BLaER1 treated with 17β-estradiol and CSF1 and Interleukin-3, amounts not matched to agents 10 nM and 100 nM (cell line): Measurements from ENCODE around the gene ALG14.
A peak's percentile ranks its signal among the peaks of the same experiment; 100 is the strongest.

Experiments
- H3K27ac ChIP-seq, 11 experiments: shearing (Covaris generic); formaldehyde crosslinking; 2 replicates each; pipeline ENCODE4 v1.8.1; 2022
- H3K27me3 ChIP-seq, 11 experiments: shearing (Covaris generic); formaldehyde crosslinking; 2 replicates each; pipeline ENCODE4 v1.8.1; 2022
- H3K36me3 ChIP-seq, 11 experiments: shearing (Covaris generic); formaldehyde crosslinking; 2 replicates each; pipeline ENCODE4 v1.8.1; 2022
- H3K4me1 ChIP-seq, 10 experiments: shearing (Covaris generic); formaldehyde crosslinking; 2 replicates each; pipeline ENCODE4 v1.8.1; 2022
- H3K4me2 ChIP-seq, 11 experiments: shearing (Covaris generic); formaldehyde crosslinking; 2 replicates each; pipeline ENCODE4 v1.8.1; 2022
- H3K4me3 ChIP-seq, 10 experiments: shearing (Covaris generic); formaldehyde crosslinking; 2 replicates each; pipeline ENCODE4 v1.8.1; 2022
- H3K9ac ChIP-seq, 11 experiments: shearing (Covaris generic); formaldehyde crosslinking; 2 replicates each; pipeline ENCODE4 v1.8.1; 2022
- H3K9me3 ChIP-seq, 11 experiments: shearing (Covaris generic); formaldehyde crosslinking; replicated peaks in 1 of 11; 2 replicates each; pipeline ENCODE4 v1.8.1; 2022
- H4K20me1 ChIP-seq, 11 experiments: shearing (Covaris generic); formaldehyde crosslinking; 2 replicates each; pipeline ENCODE4 v1.8.1; 2022
- Cebpa-rat ChIP-seq, 11 experiments: shearing (Covaris generic); IDR thresholded peaks; 2 replicates each; pipeline ENCODE4 v1.8.1; 2022

Gene ALG14

DNA sequence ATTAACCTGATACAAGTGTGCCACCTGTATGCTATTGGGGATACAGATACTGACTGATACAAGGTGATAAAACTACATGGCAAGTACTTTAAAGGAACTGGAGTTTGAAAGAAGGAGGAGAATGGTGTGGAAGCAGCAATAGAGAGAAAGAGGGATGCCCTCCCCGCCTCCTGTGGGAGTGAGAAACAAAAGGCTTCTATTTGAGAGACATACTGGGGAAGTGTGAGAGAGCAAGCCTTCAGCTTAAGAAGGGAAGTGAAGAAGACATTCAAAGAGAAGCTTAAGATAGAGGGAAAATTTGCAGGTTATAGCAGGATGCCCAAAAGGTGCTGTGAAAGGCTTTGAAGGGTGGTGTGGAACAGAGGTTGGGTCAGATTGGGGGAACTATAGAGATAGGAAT, 7.7 kb upstream of the ALG14 start:
- Histone ChIP-seq H3K36me3 (no peaks in the 10 kb centered on the region), H3K4me1 (no peaks in the 10 kb centered on the region), H3K9ac (no peak overlapping the region), H3K4me3 (no peak overlapping the region), H3K9me3 (no peaks in the 10 kb centered on the region), H4K20me1 (no peaks in the 10 kb centered on the region), H3K27ac (no peak overlapping the region), H3K27me3 (no peaks in the 10 kb centered on the region), H3K4me2 (no peak overlapping the region)
- no peak for TF ChIP-seq Cebpa-rat (IDR thresholded peaks at IDR 0.05)

DNA sequence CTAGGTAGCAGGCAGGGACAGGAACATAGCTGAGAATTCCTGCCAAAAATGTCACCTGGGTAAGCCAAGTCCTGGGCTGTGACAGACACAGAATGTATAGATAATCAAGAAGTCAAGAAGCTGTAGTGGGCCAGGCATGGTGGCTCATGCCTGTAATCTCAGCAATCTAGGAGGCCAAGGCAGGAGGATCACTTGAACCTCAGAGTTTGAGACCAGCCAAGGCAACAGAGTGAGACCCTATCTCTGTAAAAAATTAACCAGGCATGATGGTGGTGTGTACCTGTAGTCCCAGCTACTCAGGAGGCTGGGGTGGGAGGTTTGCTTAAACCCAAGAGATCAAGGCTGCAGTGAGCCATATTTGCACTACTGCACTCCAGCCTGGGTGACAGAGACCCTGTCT, 3.3 kb upstream of the ALG14 start:
- Histone ChIP-seq H3K4me1 (peaks cover 13 to 19% (median 18%) of the 10 kb centered on the region in 10 experiments), H3K9ac (no peak overlapping the region), H3K9me3 (no peaks in the 10 kb centered on the region), H3K27me3 (no peaks in the 10 kb centered on the region), H3K4me3 (no peak overlapping the region), H4K20me1 (no peaks in the 10 kb centered on the region), H3K36me3 (peaks cover 0 to 4% (median 0%) of the 10 kb centered on the region in 11 experiments; a peak in 2 of 22 replicates), H3K4me2 (no peak overlapping the region), H3K27ac (no peak overlapping the region)
- TF ChIP-seq Cebpa-rat (IDR thresholded peaks at IDR 0.05): no peak

GRCh38 chr1:95073446-95073845, 695 bp upstream of the ALG14 start:
- Histone ChIP-seq H3K36me3 (peaks cover 0 to 7% (median 0%) of the 10 kb centered on the region in 11 experiments; a peak in 3 of 22 replicates), H4K20me1 (no peaks in the 10 kb centered on the region), H3K9ac (peak overlapping the region; percentile 81 to 89 (median 84)), H3K27me3 (no peaks in the 10 kb centered on the region), H3K4me2 (peak overlapping the region; percentile 74 to 92 (median 82)), H3K4me1 (peaks cover 14 to 22% (median 18%) of the 10 kb centered on the region in 10 experiments), H3K4me3 (peak overlapping the region; percentile 53 to 82 (median 70)), H3K9me3 (no peaks in the 10 kb centered on the region), H3K27ac (peak overlapping the region in 10 of 11 experiments; percentile 75 to 94 (median 87); a peak in 18 of 22 replicates)
- TF ChIP-seq Cebpa-rat (IDR thresholded peaks at IDR 0.05): no peak

- Histone ChIP-seq H3K27ac (peak overlapping the region; percentile 75 to 94 (median 85); a peak in 21 of 22 replicates), H4K20me1 (no peaks in the 10 kb centered on the region), H3K4me2 (peak overlapping the region; percentile 76 to 94 (median 84)), H3K27me3 (no peaks in the 10 kb centered on the region), H3K4me1 (peaks cover 15 to 32% (median 20%) of the 10 kb centered on the region in 10 experiments), H3K9ac (peak overlapping the region; percentile 81 to 89 (median 84); a peak in 21 of 22 replicates), H3K4me3 (peak overlapping the region; percentile 53 to 82 (median 70)), H3K36me3 (peaks cover 0 to 7% (median 0%) of the 10 kb centered on the region in 11 experiments; a peak in 3 of 22 replicates), H3K9me3 (no peaks in the 10 kb centered on the region)
- TF ChIP-seq Cebpa-rat (IDR thresholded peaks at IDR 0.05): no peak
These were observed 634 bp downstream of the ALG14 start for GRCh38 chr1:95072117-95072516.

GRCh38 chr1:95071539-95071938, 1.2 kb downstream of the ALG14 start:
- Histone ChIP-seq H3K4me3 (peak overlapping the region; percentile 53 to 82 (median 70); a peak in 16 of 20 replicates), H3K9ac (peak overlapping the region in 7 of 11 experiments; percentile 82 to 89 (median 88); a peak in 10 of 22 replicates), H3K27ac (peak overlapping the region in 3 of 11 experiments; percentile 75 to 94 (median 82); a peak in 3 of 22 replicates), H3K27me3 (no peaks in the 10 kb centered on the region), H4K20me1 (no peaks in the 10 kb centered on the region), H3K4me1 (peaks cover 17 to 37% (median 26%) of the 10 kb centered on the region in 10 experiments), H3K9me3 (no peaks in the 10 kb centered on the region), H3K36me3 (peaks cover 0 to 7% (median 0%) of the 10 kb centered on the region in 11 experiments; a peak in 3 of 22 replicates), H3K4me2 (peak overlapping the region; percentile 76 to 94 (median 84))
- no peak for TF ChIP-seq Cebpa-rat (IDR thresholded peaks at IDR 0.05)

GRCh38 chr1:95069710-95070093, 3.0 kb downstream of the ALG14 start:
- no peaks in the 10 kb centered on the region for H3K9me3 ChIP-seq

GRCh38 chr1:95068956-95069709, 3.6 kb downstream of the ALG14 start:
- H3K4me1 ChIP-seq: peaks cover 17 to 38% (median 28%) of the 10 kb centered on the region in 10 experiments
- TF ChIP-seq Cebpa-rat (IDR thresholded peaks at IDR 0.05): no peak
- H3K9ac ChIP-seq: no peak overlapping the region
- H3K9me3 ChIP-seq: no peaks in the 10 kb centered on the region
- H4K20me1 ChIP-seq: no peaks in the 10 kb centered on the region
- H3K4me2 ChIP-seq: no peak overlapping the region
- H3K27ac ChIP-seq: no peak overlapping the region
- no peak overlapping the region for H3K4me3 ChIP-seq
- H3K27me3 ChIP-seq: no peaks in the 10 kb centered on the region
- peaks cover 2 to 15% (median 10%) of the 10 kb centered on the region in 11 experiments; a peak in 18 of 22 replicates for H3K36me3 ChIP-seq

More at GRCh38 chr1:95069710-95070093, 3.0 kb downstream of the ALG14 start:
- no peaks in the 10 kb centered on the region for H3K27me3 ChIP-seq
- no peak for TF ChIP-seq Cebpa-rat (IDR thresholded peaks at IDR 0.05)
- no peak overlapping the region for H3K27ac ChIP-seq
- no peak overlapping the region for H3K4me3 ChIP-seq
- H3K9ac ChIP-seq: no peak overlapping the region
- no peak overlapping the region for H3K4me2 ChIP-seq
- H4K20me1 ChIP-seq: no peaks in the 10 kb centered on the region
- peaks cover 17 to 38% (median 28%) of the 10 kb centered on the region in 10 experiments for H3K4me1 ChIP-seq
- H3K36me3 ChIP-seq: peaks cover 0 to 9% (median 6%) of the 10 kb centered on the region in 11 experiments; a peak in 13 of 22 replicates

DNA sequence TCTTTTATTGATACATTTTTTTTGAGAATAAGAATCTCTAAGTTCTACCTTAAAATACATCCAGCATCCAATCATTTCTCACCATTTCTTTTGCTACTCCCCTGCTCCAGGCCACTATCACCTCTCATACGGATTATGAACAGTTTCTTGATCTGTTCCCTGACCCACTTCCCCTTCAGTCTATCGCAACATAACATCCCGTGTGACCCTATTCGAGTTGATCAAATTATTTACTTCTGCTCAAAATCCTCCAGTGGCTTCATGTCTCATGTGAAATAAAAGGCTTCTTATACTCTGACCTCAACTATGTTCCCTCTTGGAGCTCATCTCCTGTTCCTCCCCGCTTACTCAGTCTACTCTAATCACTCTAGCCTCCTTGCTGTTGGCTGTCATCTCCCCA, 5.2 kb downstream of the ALG14 start:
- no peak overlapping the region for H3K9ac ChIP-seq
- H3K4me2 ChIP-seq: peak overlapping the region in 5 of 11 experiments; percentile 21 to 56 (median 38); a peak in 4 of 22 replicates
- H3K27ac ChIP-seq: 0 out of 22 replicates have a peak overlapping the region, but pooled peaks of 1 of the 11 experiments have one; percentile 13
- no peaks in the 10 kb centered on the region for H3K27me3 ChIP-seq
- H4K20me1 ChIP-seq: no peaks in the 10 kb centered on the region
- TF ChIP-seq Cebpa-rat (IDR thresholded peaks at IDR 0.05): no peak
- H3K4me3 ChIP-seq: no peak overlapping the region
- no peaks in the 10 kb centered on the region for H3K9me3 ChIP-seq
- H3K36me3 ChIP-seq: peaks cover 10 to 31% (median 24%) of the 10 kb centered on the region in 11 experiments; a peak in 21 of 22 replicates
- H3K4me1 ChIP-seq: peaks cover 9 to 31% (median 21%) of the 10 kb centered on the region in 10 experiments

- H3K4me2 ChIP-seq: peak overlapping the region in 8 of 11 experiments; percentile 19 to 56 (median 30); a peak in 13 of 22 replicates
- H3K4me3 ChIP-seq: no peak overlapping the region
- H3K27me3 ChIP-seq: no peaks in the 10 kb centered on the region
- H3K4me1 ChIP-seq: peaks cover 8 to 31% (median 19%) of the 10 kb centered on the region in 10 experiments
- peaks cover 15 to 36% (median 29%) of the 10 kb centered on the region in 11 experiments; a peak in 21 of 22 replicates for H3K36me3 ChIP-seq
- TF ChIP-seq Cebpa-rat (IDR thresholded peaks at IDR 0.05): no peak
- H4K20me1 ChIP-seq: no peaks in the 10 kb centered on the region
- H3K9me3 ChIP-seq: no peaks in the 10 kb centered on the region
- 0 out of 22 replicates have a peak overlapping the region, but pooled peaks of 1 of the 11 experiments have one; percentile 13 for H3K27ac ChIP-seq
- H3K9ac ChIP-seq: no peak overlapping the region
These were observed 5.7 kb downstream of the ALG14 start for GRCh38 chr1:95067062-95067461.
